Upper lobe of left lung (tissue), 4 donors: ENCODE data around the gene ABLIM2.

ENCODE experiments used
- CTCF ChIP-seq, 6 experiments: fragments of 450-650 bp in 4 of 6; fragments of 200-600 bp in 2 of 6; sonication (generic) in 2 of 6; IDR thresholded peaks; one replicate each; pipeline ENCODE4 v1.5.1; 2016 to 2019; ENCODE audit warnings: antibody characterized with exemption in 6 of 6
- POLR2A ChIP-seq, 4 donors: fragments of 450-650 bp; IDR thresholded peaks; one replicate each; pipeline ENCODE4 v1.5.1; 2016 to 2017; ENCODE audit warnings: antibody characterized with exemption in 4 of 4, mild to moderate bottlenecking in 2 of 4

GRCh38 chr4:8050555-8051206, 107.9 kb downstream of the ABLIM2 start:
- TF ChIP-seq POLR2A (IDR thresholded peaks at IDR 0.05) (no peak), CTCF (IDR thresholded peaks at IDR 0.05) (no peak)
